Thyroid gland (tissue), 4 donors: ENCODE measurements around the gene IRX1. TPM values are rescaled to one million over a fixed set of nuclear protein-coding genes. Genes with fewer than 3 reads are reported as not detected.

ENCODE experiments used
- DNase-seq, 2 donors: peaks; one replicate each; pipeline ENCODE4 v3.0.0-alpha.2; 2019
- H3K27ac ChIP-seq, 3 donors: fragments of 200-600 bp; sonication (generic); 1 replicate in 2 of 3; 2 replicates in 1 of 3; pipeline ENCODE4 v1.5.1; 2016 to 2019; ENCODE audit warnings: mild to moderate bottlenecking in 1 of 3, moderate library complexity in 1 of 3
- H3K27me3 ChIP-seq: fragments of 200-600 bp; sonication (generic); one replicate; pipeline ENCODE4 v1.5.1; 2019
- H3K36me3 ChIP-seq, 2 donors: fragments of 200-600 bp; sonication (generic); one replicate each; pipeline ENCODE4 v1.5.1; 2016 to 2019
- H3K4me1 ChIP-seq, 2 donors: fragments of 200-600 bp; sonication (generic); one replicate each; pipeline ENCODE4 v1.5.1; 2017 to 2019
- H3K4me3 ChIP-seq, 3 donors: fragments of 200-600 bp; sonication (generic); replicated peaks in 1 of 3; 1 replicate in 2 of 3; 2 replicates in 1 of 3; pipeline ENCODE4 v1.5.1; 2016; ENCODE audit warnings: mild to moderate bottlenecking in 1 of 3
- H3K9me3 ChIP-seq: fragments of 200-600 bp; sonication (generic); one replicate; pipeline ENCODE4 v1.5.1; 2017
- POLR2A ChIP-seq, 2 donors: fragments of 450-650 bp; IDR thresholded peaks; one replicate each; pipeline ENCODE4 v1.6.1; 2017; ENCODE audit warnings: antibody characterized with exemption in 2 of 2, mild to moderate bottlenecking in 2 of 2, moderate library complexity in 1 of 2
- WGBS, 2 donors: methylation state at CpG; one replicate each; pipeline ENCODE4 v1.1.5; 2017; 5-methylcytosine and 5-hydroxymethylcytosine counted together
- intact Hi-C: fragments of 100-400 bp; cut with DNase I; formaldehyde crosslinking; loops from one replicate; pipeline ENCODE4 v1.15.1; 2023
- total RNA-seq, 4 donors: library from RNA; depleted of rRNA; stranded (reverse); fragments of >200 nt; gene quantifications; one replicate each; pipeline ENCODE4 v1.2.3, GENCODE V29; 2016
- TF ChIP-seq, protein P1 (sequence below), 6 experiments: fragments of 200-600 bp in 3 of 6; fragments of 450-650 bp in 3 of 6; sonication (generic) in 3 of 6; IDR thresholded peaks; one replicate each; pipeline ENCODE4 v1.5.1; 2016 to 2019; ENCODE audit warnings: antibody characterized with exemption in 6 of 6, mild to moderate bottlenecking in 2 of 6, inconsistent platforms in 1 of 6, moderate library complexity in 1 of 6

Gene IRX1
- total RNA-seq, 4 donors from 2014 or later = 0.38 to 1.6 (median 0.79) TPM

- H3K36me3 ChIP-seq = no peaks in the 10 kb centered on the region
- DNase-seq = no peak
- intact Hi-C loops = no loop called here
- no peak overlapping the region for H3K4me3 ChIP-seq
- 81 to 85% methylated on average over 18 of the region's 18 CpGs for WGBS, 2 donors
- no peak overlapping the region for H3K27ac ChIP-seq
- no peaks in the 10 kb centered on the region for H3K4me1 ChIP-seq
- H3K9me3 ChIP-seq = no peaks in the 10 kb centered on the region
- no peak for TF ChIP-seq POLR2A (IDR thresholded peaks at IDR 0.05)
- TF ChIP-seq, protein P1, sequence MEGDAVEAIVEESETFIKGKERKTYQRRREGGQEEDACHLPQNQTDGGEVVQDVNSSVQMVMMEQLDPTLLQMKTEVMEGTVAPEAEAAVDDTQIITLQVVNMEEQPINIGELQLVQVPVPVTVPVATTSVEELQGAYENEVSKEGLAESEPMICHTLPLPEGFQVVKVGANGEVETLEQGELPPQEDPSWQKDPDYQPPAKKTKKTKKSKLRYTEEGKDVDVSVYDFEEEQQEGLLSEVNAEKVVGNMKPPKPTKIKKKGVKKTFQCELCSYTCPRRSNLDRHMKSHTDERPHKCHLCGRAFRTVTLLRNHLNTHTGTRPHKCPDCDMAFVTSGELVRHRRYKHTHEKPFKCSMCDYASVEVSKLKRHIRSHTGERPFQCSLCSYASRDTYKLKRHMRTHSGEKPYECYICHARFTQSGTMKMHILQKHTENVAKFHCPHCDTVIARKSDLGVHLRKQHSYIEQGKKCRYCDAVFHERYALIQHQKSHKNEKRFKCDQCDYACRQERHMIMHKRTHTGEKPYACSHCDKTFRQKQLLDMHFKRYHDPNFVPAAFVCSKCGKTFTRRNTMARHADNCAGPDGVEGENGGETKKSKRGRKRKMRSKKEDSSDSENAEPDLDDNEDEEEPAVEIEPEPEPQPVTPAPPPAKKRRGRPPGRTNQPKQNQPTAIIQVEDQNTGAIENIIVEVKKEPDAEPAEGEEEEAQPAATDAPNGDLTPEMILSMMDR (IDR thresholded peaks at IDR 0.05) = no peak
- peaks cover 1% of the 10 kb centered on the region for H3K27me3 ChIP-seq
These were observed 13.6 kb downstream of the IRX1 start for GRCh38 chr5:3609120-3609681.

GRCh38 chr5:3612591-3613042 lies 17.0 kb downstream of the IRX1 start:
- Histone ChIP-seq H3K4me3 (no peak overlapping the region), H3K27ac (no peak overlapping the region), H3K4me1 (no peaks in the 10 kb centered on the region), H3K9me3 (no peaks in the 10 kb centered on the region), H3K36me3 (no peaks in the 10 kb centered on the region), H3K27me3 (no peaks in the 10 kb centered on the region)
- intact Hi-C loops = no loop called here
- WGBS, 2 donors = 67 to 77% methylated on average over 5 of the region's 5 CpGs
- no peak for TF ChIP-seq POLR2A (IDR thresholded peaks at IDR 0.05)
- no peak for DNase-seq

DNA sequence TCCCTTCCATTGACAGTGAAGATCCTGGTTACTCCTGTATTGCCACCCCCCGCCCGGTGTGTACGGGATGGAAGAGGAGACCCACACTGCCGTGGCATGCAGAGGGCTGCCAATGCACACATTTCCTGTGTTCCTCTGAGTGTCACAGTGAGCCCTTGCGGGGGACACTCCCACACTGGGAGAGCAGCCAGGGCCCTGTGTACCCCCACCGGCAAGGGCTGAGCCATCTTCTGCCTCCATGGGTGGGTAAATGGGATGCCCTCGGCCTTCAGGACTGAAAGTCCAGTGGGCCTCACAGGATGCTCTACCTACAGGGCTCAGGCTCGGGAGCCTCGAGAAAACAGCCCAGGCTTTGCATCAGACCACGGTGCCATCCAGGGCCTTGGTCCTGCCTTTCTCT lies 18.1 kb downstream of the IRX1 start:
- DNase-seq = no peak
- Histone ChIP-seq H3K4me1 (no peaks in the 10 kb centered on the region), H3K4me3 (no peak overlapping the region), H3K36me3 (no peaks in the 10 kb centered on the region), H3K9me3 (no peaks in the 10 kb centered on the region), H3K27me3 (no peaks in the 10 kb centered on the region), H3K27ac (no peak overlapping the region)
- WGBS, 2 donors = 84 to 85% methylated on average over 10 of the region's 10 CpGs
- intact Hi-C loops = no loop called here
- no peak for TF ChIP-seq POLR2A (IDR thresholded peaks at IDR 0.05)
- TF ChIP-seq, protein P1 (IDR thresholded peaks at IDR 0.05) = no peak

GRCh38 chr5:3615217-3615616 lies 19.6 kb downstream of the IRX1 start:
- TF ChIP-seq, protein P1 (IDR thresholded peaks at IDR 0.05) = no peak
- TF ChIP-seq POLR2A (IDR thresholded peaks at IDR 0.05) = no peak
- H3K4me1 ChIP-seq = no peaks in the 10 kb centered on the region
- H3K9me3 ChIP-seq = no peaks in the 10 kb centered on the region
- H3K27me3 ChIP-seq = no peaks in the 10 kb centered on the region
- intact Hi-C loops = no loop called here
- H3K27ac ChIP-seq = no peak overlapping the region
- no peak for DNase-seq
- no peaks in the 10 kb centered on the region for H3K36me3 ChIP-seq
- 79% methylated on average over 2 of the region's 2 CpGs for WGBS, 2 donors
- H3K4me3 ChIP-seq = no peak overlapping the region

- DNase-seq = no peak
- Histone ChIP-seq H3K36me3 (no peaks in the 10 kb centered on the region), H3K27me3 (no peaks in the 10 kb centered on the region), H3K4me3 (no peak overlapping the region), H3K9me3 (no peaks in the 10 kb centered on the region), H3K27ac (no peak overlapping the region), H3K4me1 (no peaks in the 10 kb centered on the region)
- 93 to 94% methylated on average over 13 of the region's 13 CpGs for WGBS, 2 donors
- intact Hi-C loops = no loop called here
- TF ChIP-seq POLR2A (IDR thresholded peaks at IDR 0.05) = no peak
- TF ChIP-seq, protein P1 (IDR thresholded peaks at IDR 0.05) = no peak
These were observed 20.2 kb downstream of the IRX1 start for GRCh38 chr5:3615829-3616228.
